ENCODE data around the gene IGF2BP3.

The IGF2BP3 gene

DNA sequence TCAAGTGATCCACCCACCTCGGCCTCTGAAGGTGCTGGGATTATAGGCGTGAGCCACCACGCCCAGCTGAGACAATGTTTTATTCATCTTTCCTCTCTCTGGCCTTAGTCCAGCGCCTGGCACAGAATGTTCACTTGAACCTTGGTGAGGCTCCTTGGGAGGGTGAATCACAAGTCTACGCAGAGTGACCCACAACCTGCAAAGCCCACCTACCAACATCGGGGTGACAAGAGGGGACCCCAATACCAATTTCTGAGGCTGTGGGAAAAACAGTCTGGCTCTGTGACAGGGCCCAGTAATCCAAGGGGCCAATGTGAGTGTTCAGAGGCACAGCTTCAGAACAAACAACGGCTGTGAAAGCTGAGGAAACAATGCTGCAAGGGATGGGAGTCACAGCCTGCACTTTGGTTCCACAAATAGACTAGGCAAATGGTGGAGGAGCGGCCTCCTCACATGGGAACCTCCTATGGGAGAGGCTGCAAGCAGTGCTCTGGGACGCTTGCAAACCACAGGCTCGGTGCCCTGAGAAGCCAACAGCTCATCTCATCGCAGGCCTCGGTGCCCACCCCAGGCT, 176.7 kb downstream of the IGF2BP3 start:
- no peak for DNase-seq (ENCODE audit: low read depth)

DNA sequence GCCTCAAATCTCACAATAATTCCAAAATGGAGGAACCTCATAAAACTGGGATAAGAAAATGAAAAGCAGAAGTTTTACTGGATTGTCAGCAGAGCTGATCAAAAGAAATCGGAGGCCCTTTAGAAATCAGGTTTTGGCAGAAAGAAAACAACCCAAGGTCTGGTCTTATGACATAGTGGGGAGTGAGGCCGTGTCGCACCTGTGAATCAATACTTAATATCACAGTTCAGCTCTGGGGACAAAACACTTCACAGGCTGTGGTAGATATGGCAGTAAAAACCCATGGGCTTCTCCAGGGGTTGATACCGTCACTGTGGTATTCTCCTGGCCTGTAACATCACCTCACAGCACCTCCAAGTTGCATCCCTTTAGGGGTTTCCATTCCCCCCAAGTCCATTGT, 177.7 kb downstream of the IGF2BP3 start:
- DNase-seq (ENCODE audit: low read depth): no peak

DNA sequence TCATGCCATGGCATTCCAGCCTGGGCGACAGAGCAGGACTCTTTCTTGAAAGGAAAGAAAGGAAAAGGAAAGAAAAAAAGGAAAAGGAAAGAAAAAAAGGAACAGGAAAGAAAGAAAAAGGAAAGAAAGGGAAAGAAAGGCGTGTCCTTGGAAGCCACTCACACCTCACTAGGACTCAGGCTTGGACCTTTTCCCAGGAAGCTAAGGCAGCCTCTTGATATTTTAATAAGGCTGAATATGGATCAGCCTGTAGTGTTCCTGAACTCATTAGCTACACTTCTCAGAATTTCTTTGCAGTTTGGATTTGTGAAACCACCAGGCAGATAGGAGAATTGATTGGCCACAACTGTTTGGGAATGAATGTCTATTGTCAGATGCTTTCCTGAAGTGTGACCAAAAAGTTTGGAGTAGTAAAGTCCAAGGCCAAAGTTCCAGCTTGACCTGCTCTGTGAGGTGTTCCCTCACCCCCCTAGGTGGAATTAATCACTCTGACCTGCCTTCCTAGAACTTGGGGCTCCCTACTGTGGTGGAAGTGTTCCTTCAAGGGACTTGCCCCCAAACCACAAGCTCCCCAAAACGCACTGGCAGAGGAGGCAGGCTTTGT, 178.2 kb downstream of the IGF2BP3 start:
- no peak for DNase-seq (ENCODE audit: low read depth)

DNA sequence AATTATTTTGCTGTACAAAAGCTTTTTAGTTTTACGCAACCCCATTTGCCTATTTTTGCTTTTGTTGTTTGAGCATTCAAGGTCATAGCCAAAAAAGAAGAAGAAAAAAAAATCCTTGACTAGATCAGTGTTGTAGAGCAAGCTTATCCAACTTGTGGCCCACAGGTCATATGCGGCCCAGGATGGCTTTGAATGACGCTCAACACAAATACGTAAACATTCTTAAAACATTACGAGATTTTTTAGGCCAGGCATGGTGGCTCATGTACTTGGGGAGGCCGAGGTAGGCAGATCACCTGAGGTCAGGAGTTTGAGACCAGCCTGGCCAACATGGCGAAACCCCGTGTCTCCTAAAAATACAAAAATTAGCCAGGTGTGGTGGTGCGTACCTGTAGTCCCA, 179.3 kb downstream of the IGF2BP3 start:
- DNase-seq (ENCODE audit: low read depth): no peak

DNA sequence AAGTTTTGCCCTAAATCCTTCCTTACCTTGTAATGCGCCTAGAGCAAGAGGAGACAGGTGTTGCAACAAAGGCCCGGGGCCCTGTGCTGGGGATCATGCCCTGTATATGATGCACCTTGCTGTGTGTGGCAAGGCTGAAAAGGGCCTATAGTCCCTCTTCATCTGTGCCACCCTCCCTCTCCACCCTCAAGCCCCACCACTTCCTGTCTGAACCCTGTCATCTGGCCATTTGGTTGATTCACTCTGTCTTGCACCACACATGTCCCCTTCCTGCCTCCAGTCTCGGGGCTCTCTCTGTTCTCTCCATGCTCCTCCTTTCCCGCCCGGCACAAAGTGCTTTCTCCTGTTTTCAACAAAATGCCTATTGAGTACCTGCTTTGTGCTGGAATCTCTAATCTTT, 182.7 kb downstream of the IGF2BP3 start:
- DNase-seq (ENCODE audit: low read depth): no peak

DNA sequence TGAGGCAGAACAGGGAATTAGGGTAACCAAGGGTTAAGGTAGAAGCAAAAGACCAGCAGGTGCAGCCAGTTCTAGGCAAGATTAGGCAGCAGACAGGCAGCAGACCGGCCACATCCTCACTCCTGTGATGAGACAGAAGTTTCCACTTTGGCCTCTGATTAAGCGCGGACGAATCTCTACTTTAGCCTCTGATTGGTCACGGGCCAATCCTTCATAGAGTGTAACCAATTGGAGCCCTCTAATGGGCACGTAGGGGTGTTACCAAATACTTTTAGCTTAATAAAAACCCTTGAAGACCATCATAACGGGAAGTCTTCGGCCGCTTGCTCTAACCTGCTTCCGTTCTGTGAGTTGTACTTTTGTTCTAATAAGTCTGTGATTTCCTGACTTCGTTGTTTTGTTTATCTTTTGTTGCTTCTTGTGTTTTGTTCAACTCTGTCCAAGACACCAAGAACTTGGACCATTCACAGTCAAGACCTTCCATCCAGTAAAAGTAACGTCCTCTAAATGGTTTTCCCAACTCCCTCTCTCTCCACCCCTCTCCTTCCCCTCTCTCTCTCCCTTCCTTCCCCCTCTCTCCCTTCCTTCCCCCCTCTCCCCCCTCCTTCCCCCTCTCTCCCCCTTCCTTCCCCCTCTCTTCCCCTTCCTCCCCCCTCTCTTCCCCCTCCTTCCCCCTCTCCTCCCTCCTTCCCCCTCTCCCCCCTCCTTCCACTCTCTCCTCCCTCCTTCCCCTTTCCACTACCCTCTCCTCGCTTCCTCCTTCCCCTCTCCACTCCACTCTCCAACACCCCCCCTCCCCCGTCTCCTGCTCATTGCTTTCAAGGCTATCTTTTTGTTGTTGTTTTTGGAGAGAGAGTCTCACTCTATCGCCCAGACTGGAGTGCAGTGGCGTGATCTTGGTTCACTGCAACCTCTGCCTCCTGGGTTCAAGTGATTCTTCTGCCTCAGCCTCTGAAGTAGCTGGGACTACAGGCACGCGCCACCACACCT, 184.3 kb downstream of the IGF2BP3 start:
- DNase-seq (ENCODE audit: low read depth): no peak

DNA sequence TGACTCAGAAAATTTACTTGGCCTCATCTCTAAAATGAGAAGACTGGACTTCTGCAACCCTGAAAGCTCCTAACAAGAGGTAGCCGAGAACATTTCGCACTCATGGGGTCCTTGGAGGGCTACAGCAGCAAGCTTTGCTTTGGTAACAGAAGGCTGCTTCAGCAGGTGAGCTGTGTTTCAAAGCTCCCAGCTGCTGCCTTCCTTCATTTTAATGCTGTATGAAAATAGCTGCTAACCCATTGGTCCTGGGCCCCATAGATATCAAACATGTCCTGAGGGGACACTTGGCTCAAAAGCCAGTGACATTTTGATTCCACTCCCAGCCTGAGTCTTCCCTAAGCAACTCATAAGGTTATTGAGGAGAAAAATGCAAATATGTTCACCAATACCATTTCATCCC, 185.4 kb downstream of the IGF2BP3 start:
- DNase-seq (ENCODE audit: low read depth): no peak

DNA sequence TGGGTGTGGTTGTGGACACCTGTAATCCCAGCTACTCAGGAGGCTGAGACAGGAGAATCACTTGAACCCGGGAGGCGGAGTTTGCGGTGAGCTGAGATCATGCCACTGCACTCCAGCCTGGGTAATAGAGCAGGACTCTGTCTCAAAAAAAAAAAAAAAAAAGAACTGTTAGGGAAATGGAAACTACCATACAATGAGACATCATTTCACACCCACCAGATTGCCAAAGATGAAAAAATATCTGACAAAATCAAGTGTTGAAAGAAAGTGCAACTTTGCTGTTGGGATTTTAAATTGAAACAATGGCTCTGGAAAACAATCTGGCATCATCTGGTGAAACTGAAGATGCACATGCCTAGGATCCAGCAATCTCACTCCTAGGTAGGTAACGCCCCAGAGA, 187.2 kb downstream of the IGF2BP3 start:
- no peak for DNase-seq (ENCODE audit: low read depth)

DNA sequence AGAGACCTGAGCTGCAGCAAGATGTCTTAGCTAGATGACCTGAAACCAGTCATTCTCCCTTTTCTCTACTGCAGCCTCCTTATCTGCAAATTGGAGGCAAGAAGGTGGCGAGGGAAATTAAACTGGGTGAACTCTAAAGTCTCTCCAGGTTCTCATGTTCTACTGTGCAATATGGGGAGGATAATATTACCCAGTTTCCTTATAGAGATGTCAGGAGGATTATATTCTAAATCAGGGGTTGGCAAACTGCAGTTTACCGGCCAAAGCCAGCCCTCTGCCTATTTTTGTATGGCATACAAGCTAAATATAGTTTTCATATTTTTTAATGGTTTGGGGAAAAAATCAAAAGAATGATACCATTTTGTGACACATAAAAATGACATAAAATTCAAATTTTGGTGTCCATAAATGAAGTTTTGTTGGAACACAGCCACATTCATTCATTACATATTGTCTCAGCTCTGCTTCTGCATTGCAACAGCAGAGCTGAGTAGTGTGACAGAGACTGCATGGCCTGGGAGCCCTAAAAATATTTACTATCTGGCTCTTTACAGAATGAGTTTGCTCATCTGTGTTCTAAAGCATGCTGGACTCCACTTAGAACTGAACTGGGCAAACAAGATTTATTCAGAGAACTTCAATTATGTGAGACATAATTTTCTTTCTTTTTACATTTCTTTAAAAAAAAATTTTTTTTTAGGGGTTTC, 190.3 kb downstream of the IGF2BP3 start:
- no peak for DNase-seq (ENCODE audit: low read depth)

DNA sequence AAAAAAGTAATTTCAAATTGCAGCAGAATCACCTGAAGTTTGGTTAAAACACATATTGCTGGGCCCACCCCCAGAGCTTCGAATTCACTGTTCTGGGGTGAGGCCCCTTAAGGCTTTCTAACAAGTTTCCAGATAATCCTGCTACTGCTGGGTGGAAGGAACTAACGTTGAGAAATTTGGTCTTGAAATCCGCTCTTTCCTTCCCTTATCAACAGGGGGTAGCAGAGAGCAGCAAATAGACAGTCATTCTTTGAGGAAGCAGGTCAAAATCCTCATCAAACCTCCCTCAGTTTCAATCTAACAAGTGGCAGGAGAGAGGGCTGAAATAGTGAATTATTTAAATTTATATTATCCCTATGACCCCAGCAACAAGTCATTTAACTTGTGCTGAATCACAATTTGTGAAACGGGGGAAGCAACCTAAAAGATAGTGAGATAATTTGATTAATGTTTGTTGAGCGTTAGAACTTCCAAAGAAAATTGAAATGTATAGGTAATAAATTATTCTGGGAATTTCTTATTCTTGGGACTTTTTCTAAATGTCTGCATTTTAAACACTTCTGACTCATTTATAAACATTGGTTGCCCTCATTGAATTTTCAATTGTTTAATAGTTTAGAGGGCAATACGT, 192.8 kb downstream of the IGF2BP3 start:
- peak; percentile 16 for DNase-seq (ENCODE audit: low read depth)

DNA sequence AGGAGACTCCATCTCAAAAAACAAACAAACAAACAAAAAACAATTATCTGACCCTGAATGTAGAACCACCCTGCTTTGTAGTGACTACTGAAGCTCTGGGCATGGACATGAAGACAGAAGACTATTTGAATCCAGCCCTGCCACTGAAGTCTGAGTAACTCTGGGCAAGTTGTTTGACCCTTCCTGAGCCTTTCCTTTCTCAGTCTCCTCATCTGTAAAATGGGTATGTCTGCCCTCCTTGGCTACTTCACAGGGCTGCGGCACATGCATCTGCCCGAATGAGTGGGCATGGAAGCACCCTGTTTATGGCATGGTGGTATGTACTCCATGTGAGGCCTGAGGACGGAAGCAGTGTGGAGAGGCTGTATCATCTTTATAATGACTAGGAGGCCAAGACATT, 193.3 kb downstream of the IGF2BP3 start:
- DNase-seq (ENCODE audit: low read depth): no peak

DNA sequence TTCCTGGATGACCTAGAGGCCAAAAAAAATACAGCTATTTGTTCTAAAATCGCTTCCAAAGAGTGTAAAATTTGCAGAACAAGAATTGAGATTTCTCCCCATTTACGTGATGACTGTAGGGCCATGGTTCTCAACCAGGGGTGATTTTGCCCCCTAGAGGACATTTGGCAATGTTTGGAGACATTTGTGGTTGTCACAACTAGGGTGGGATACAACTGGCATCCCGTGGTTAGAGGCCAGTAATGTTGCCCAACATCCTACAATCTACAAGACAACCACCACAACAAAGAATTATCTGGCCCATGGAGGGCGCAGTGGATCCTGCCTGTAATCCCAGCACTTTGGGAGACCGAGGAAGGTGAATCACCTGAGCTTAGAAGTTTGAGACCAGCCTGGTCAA, 193.9 kb downstream of the IGF2BP3 start:
- no peak for DNase-seq (ENCODE audit: low read depth)

DNA sequence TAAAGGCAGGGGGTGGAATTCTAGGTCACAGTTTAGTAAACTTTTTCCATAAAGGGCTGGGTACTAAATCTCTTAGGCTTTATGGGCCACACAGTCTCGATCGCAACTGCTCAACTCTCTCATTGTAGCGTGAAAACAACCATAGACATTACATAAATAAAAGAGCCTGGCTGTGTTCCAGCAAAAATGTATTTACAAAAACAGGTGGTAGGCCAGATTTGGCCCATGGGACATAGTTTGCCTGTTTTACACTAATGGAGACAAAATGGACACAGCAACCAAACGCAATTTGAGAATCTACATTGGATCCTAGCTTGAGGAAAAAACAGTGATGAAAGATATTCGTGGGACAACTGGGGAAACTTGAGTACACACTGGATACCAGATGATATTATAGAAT, 194.4 kb downstream of the IGF2BP3 start:
- DNase-seq (ENCODE audit: low read depth): no peak

DNA sequence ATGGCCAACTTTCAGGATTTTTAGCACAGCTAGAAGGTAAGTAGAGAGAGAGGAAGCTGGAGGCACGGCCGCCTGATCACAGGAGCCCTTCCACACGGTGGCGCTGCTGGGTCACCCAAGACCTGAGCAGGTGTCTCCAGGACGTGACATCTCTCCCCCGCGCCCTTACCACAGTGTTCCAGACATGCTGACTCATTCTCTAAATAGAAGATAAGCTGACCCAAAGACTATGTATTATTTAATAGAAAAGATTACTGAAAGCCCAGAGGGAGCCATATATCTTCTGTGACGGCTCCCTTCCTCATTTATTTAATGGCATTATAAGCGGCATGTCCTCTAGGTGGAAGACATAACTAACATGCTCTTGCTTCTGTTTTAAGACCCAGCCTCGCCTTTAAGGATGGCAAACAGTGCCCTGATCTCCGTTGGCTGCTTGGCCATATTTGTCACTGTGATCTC, 197.1 kb downstream of the IGF2BP3 start:
- DNase-seq (ENCODE audit: low read depth): peak; percentile 91

DNA sequence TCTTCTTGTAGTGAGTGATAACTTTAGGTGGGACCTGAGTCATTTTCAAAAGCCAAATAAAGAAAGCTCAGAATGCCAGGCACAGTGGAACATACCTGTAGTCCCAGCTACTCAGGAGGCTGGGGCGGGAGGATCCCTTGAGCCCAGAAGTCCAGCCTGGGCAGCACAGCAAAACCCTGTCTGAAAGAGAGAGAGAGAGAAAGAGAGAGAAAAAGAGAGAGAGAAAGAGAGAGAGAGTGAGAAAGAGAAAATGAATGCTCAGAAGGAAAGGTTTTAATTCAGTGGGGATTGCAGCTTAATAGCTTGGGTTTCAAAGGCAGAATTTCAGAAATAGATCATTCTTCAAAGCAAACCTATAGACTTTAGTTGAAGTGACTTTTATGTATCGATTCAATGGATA, 198.0 kb downstream of the IGF2BP3 start:
- no peak for DNase-seq (ENCODE audit: low read depth)

DNA sequence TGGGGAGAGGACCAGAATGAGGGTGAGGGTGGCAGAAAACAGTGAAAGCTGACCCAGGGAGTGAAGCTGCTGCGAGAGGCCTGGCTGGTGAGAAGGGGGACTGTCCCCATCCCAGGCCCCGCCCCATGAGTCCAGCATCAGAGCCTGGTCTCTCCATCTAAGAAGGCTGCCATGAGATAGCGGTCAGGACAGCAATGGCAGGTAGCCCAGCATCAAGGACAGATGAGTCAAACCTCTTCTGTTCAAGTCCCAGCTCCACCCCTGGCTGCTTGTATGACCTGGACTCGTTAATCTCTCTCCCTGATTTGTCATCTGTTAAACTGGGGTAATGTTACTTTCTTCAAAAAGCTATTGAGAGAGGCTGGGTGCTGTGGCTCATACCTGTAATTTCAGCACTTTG, 201.5 kb downstream of the IGF2BP3 start:
- DNase-seq (ENCODE audit: low read depth): no peak

DNA sequence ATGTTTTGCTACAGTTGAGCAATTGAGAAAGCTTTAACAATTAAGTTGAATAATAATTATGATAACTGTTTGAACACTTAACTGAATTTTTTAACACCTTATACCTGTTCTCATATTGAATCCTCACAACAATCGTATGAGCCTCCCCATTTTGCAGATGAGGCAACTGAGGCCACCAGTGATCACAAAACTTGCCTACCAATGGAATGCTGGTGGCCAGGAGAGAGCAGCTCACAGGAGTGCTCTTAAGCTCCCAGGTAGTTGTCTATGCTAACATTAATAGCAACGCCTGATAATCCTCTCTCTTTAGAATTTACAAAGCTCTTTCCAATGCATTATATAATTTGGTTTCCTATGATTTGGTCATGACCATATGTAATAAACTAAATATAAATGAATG, 202.1 kb downstream of the IGF2BP3 start:
- no peak for DNase-seq (ENCODE audit: low read depth)

DNA sequence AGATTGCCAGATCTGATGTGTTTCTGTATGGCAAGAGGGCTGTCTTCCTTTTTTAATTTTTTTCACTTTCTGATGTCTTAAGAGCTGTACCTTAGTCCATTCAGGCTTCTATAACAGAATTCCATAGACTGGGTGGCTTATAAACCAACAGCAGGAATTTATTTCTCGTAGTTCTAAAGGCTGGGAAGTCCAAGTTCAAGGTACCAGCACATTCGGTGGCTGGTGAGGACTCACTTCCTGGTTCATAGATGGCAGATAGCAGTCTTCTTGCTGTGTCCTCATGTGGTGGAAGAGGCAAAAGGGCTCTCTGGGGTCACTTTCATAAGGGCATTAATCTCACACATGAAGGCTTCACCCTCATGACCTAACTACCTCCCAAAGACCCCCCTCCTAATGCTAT, 202.9 kb downstream of the IGF2BP3 start:
- DNase-seq (ENCODE audit: low read depth): no peak

DNA sequence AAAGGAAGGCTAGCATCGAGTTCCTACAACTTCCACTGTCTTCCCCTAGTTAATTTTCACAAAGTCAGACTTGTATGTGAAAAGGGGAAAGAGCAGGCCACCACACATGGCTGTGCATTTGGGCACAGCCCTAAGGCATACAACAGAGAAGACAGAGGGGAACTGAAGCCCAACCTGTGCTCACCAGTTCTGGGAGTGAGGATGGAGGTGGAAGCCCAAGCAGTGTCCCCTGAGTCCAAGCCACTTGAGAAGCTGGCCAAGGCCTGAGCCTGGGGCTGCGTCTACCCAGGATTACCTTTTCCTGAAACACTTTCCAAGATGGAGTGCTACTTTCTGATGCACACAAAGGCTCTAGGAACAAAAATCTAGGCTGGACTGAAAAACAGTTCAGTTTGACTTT, 203.4 kb downstream of the IGF2BP3 start:
- DNase-seq (ENCODE audit: low read depth): no peak

DNA sequence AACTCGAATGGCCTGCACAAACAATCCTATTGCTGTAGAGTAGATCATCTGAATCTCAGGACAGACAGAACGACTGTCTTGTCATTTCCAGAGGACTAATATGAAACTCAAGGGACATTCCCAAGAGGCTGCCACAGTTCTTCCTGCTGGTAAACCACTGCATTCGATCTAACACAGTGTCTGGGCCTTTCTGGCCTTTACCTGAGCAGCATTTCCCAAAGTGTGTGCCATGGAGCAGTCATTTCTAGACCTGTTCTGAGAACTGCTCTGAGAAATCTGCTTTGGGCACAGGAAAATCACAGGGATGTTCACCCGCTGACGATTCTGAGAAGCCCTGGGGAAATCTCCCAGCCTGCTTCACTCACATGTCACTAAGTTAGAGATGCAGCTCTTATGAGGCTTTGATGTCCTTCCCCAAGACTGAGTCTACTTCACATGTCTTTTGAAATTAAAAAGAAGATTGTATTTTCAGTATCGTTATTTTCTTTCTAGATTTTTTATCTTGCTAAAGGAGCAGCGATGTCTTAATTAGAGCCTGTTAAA, 205.3 kb downstream of the IGF2BP3 start:
- no peak for DNase-seq (ENCODE audit: low read depth)

DNA sequence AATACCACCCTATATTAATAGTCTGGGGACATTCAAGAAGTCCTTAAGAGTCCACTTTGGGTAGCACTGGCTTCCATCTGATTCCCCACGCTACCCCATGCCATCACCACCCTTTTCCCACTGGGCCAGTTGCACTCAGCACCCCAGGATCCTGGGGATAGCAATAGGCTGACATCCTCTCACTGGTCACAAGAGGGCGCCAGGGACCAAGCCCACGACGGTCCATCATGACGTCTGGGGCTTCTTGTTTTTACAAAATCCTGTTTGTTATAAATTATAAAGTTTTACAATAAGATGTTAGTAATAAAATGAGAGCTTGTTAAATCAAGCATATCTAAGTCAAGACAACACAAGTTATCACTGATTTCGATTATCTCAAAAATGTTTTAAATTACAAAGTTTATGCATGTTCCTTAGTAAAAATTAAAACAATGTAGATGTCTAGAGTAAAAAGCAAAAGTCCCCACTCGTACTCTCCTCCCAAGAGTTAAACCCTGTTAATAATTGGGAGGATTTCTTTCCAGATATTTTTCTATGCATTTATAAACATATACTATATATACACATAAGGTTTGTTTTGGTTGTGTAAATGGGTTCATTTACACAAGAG, 208.3 kb downstream of the IGF2BP3 start:
- DNase-seq (ENCODE audit: low read depth): peak; percentile 25

Measured in stimulated activated CD4-positive, alpha-beta T cell treated with anti-CD3 and anti-CD28 coated beads, Interleukin-2, amount 100 ng/mL, for 4 hours (primary cell).